Upper lobe of left lung (tissue), 6 donors: ENCODE measurements around the gene OR52I1. TPM values are rescaled to one million over a fixed set of nuclear protein-coding genes. Genes with fewer than 3 reads are reported as not detected.

Source experiments
- ATAC-seq, 2 donors: fragments of 200-7000 bp; cut with Tn5 transposase; one replicate each; pipeline ENCODE4 v1.9.1; 2022; ENCODE audit warnings: mild to moderate bottlenecking in 2 of 2, moderate library complexity in 2 of 2; ENCODE audit not compliant: low FRiP score in 2 of 2
- DNase-seq, 2 donors: peaks; one replicate each; pipeline ENCODE4 v3.0.0-alpha.2; 2019 to 2020
- H3K27ac ChIP-seq, 4 donors: fragments of 200-600 bp; sonication (generic); one replicate each; pipeline ENCODE4 v1.5.1; 2016 to 2019
- H3K27me3 ChIP-seq, 4 donors: fragments of 200-600 bp; sonication (generic); one replicate each; pipeline ENCODE4 v1.5.1; 2017 to 2019
- H3K36me3 ChIP-seq, 4 donors: fragments of 200-600 bp; sonication (generic); one replicate each; pipeline ENCODE4 v1.5.1; 2016 to 2019
- H3K4me1 ChIP-seq, 4 donors: fragments of 200-600 bp; sonication (generic); one replicate each; pipeline ENCODE4 v1.5.1; 2018 to 2019
- H3K4me3 ChIP-seq, 4 donors: fragments of 200-600 bp; sonication (generic); one replicate each; pipeline ENCODE4 v1.5.1; 2017 to 2019; ENCODE audit warnings: mild to moderate bottlenecking in 2 of 4, moderate library complexity in 1 of 4
- H3K9me3 ChIP-seq, 4 donors: fragments of 200-600 bp; sonication (generic); one replicate each; pipeline ENCODE4 v1.5.1; 2018 to 2019
- CTCF ChIP-seq, 6 experiments: fragments of 450-650 bp in 4 of 6; fragments of 200-600 bp in 2 of 6; sonication (generic) in 2 of 6; IDR thresholded peaks; one replicate each; pipeline ENCODE4 v1.5.1; 2016 to 2019; ENCODE audit warnings: antibody characterized with exemption in 6 of 6
- EP300 ChIP-seq, 4 donors: sonication (generic); formaldehyde crosslinking; IDR thresholded peaks; one replicate each; pipeline ENCODE4 v1.5.1; 2017; ENCODE audit warnings: antibody characterized with exemption in 4 of 4, control low read depth in 2 of 4
- POLR2A ChIP-seq, 4 donors: fragments of 450-650 bp; IDR thresholded peaks; one replicate each; pipeline ENCODE4 v1.5.1; 2016 to 2017; ENCODE audit warnings: antibody characterized with exemption in 4 of 4, mild to moderate bottlenecking in 2 of 4
- POLR2AphosphoS5 ChIP-seq, 2 donors: sonication (generic); formaldehyde crosslinking; IDR thresholded peaks; one replicate each; pipeline ENCODE4 v1.5.1; 2017; ENCODE audit warnings: antibody characterized with exemption in 2 of 2
- WGBS, 2 donors: methylation state at CpG; one replicate each; pipeline ENCODE4 v1.1.5; 2017 to 2018; 5-methylcytosine and 5-hydroxymethylcytosine counted together
- total RNA-seq, 6 donors: library from RNA; depleted of rRNA in 4 of 6; stranded (reverse); fragments of >200 nt in 4 of 6; gene quantifications; one replicate each; pipeline versions ENCODE4 v1.1.0 to v1.2.1, GENCODE V29; 2016 to 2021
- donor health status: DM: no; HTN: no; CAD: no; lungs with moderate emphysema.
- donor health status: DM: no; HTN: yes; CAD: no; lungs with severe emphysema.

Gene OR52I1
- total RNA-seq, 6 donors from 2014 or later: not detected

- Histone ChIP-seq H3K4me1 (no peaks in the 10 kb centered on the region), H3K27ac (no peak within 1 kb of the TSS), H3K36me3 (no peaks in the 10 kb centered on the region), H3K27me3 (no peaks in the 10 kb centered on the region), H3K9me3 (no peaks in the 10 kb centered on the region), H3K4me3 (no peak within 1 kb of the TSS)
- ATAC-seq (no peak), DNase-seq (no peak)
- WGBS, 2 donors: 75 to 77% methylated on average over 3 of the region's 3 CpGs
- TF ChIP-seq CTCF (IDR thresholded peaks at IDR 0.05) (no peak), POLR2AphosphoS5 (IDR thresholded peaks at IDR 0.05) (no peak), EP300 (IDR thresholded peaks at IDR 0.05) (no peak), POLR2A (IDR thresholded peaks at IDR 0.05) (no peak)
Observed at GRCh38 chr11:4643682-4644081, 49.8 kb downstream of the OR52I1 start, which contains the start of gene OR51E1. TSS of gene OR51E1 (plus strand) at chr11:4643982. CDS start at chr11:4652527, 8,545 bp downstream.

GRCh38 chr11:4644233-4644632, 50.4 kb downstream of the OR52I1 start:
- ATAC-seq (no peak), DNase-seq (no peak)
- no peak for TF ChIP-seq POLR2AphosphoS5 (IDR thresholded peaks at IDR 0.05)
- TF ChIP-seq EP300 (IDR thresholded peaks at IDR 0.05): no peak
- TF ChIP-seq CTCF (IDR thresholded peaks at IDR 0.05): no peak
- no peak for TF ChIP-seq POLR2A (IDR thresholded peaks at IDR 0.05)
- Histone ChIP-seq H3K27ac (no peak overlapping the region), H3K4me1 (no peaks in the 10 kb centered on the region), H3K4me3 (no peak overlapping the region), H3K9me3 (no peaks in the 10 kb centered on the region), H3K27me3 (no peaks in the 10 kb centered on the region), H3K36me3 (no peaks in the 10 kb centered on the region)
- WGBS, 2 donors: 62 to 80% methylated on average over 4 of the region's 4 CpGs

Other genes with a start within 250 kb of the OR52I1 start
- gene OR52B4, start 225.7 kb upstream of the OR52I1 start, total RNA-seq: not detected
- gene TRIM21, start 200.3 kb upstream of the OR52I1 start, total RNA-seq: 10 to 100 TPM; 17.1 to 40.7 (median 21.8) TPM
- gene OR52K2, start 144.7 kb upstream of the OR52I1 start, total RNA-seq: not detected
- gene OR52K1, start 111.4 kb upstream of the OR52I1 start, total RNA-seq: under 1 TPM in 3 of 6 donors, not detected in 3; 0.03 to 0.22 (median 0.03) TPM
- not detected for gene OR52M1, start 48.8 kb upstream of the OR52I1 start, total RNA-seq
- gene OR52I2, start 12.3 kb upstream of the OR52I1 start, total RNA-seq: not detected
- gene TRIM68, start 14.2 kb downstream of the OR52I1 start, total RNA-seq: 10 to 100 TPM in 5 of 6 donors, 1 to 10 TPM in 1; 8.7 to 21.6 (median 13.1) TPM
- gene OR51D1, start 43.4 kb downstream of the OR52I1 start, total RNA-seq: not detected
- not detected for gene OR51E1, start 49.9 kb downstream of the OR52I1 start, total RNA-seq
- not detected for gene OR51E2, start 103.8 kb downstream of the OR52I1 start, total RNA-seq
- not detected for gene MMP26, start 110.7 kb downstream of the OR52I1 start, total RNA-seq
- not detected for gene OR51F1, start 175.9 kb downstream of the OR52I1 start, total RNA-seq
- gene OR52R1, start 210.3 kb downstream of the OR52I1 start, total RNA-seq: not detected
- gene OR51F2, start 227.3 kb downstream of the OR52I1 start, total RNA-seq: not detected